ENCODE results near the gene SLC29A3.
"Not testable (repeated sequence)": the region's sequence is repeated elsewhere in the genome, so short reads cannot be mapped to it uniquely, and the experiment has no call there.

Gene SLC29A3

DNA sequence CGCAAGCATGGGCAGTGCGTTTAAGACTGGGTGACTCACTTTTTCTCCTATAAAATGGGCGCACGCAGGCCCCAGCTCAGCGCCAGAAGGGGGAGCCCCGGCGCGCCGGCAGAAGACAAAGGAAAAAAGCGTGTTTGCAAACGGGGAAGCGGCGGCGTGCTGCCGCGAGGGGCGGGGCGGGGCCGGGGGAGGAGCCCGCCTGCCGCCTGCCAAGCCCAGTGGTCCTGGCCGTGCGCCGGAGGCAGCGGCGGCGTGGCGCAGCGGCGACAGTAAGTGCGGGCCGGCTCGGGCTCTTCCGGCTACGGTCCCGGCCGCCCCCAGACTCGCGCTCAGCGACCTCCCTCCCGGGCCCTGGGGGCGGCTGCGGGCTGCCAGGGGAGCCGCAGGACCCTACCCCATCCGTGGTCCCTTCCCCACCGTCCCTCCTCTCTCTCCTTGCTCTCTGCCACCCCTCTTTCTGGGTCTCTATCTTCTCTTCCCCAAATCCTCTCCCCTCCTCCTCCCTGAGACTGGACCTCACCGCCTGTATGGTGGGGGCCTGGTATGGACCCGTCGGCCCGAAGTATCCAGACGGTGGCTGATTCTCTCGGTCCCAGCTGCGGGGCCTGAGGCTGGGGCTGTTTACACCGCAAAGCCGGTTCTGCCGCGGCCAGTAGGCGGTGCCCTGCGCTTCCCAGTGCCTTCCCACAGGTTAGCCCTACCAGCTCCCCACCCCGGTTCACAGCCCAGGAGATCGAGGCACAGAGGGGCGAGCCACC lies at the start of gene SLC29A3:
Gene SLC29A3, plus strand, starts transcription at position 218 of the 758 bp plus-strand sequence. Its CDS starts 51 bp downstream, at position 269.
- peak; percentile 90 for DNase-seq

DNA sequence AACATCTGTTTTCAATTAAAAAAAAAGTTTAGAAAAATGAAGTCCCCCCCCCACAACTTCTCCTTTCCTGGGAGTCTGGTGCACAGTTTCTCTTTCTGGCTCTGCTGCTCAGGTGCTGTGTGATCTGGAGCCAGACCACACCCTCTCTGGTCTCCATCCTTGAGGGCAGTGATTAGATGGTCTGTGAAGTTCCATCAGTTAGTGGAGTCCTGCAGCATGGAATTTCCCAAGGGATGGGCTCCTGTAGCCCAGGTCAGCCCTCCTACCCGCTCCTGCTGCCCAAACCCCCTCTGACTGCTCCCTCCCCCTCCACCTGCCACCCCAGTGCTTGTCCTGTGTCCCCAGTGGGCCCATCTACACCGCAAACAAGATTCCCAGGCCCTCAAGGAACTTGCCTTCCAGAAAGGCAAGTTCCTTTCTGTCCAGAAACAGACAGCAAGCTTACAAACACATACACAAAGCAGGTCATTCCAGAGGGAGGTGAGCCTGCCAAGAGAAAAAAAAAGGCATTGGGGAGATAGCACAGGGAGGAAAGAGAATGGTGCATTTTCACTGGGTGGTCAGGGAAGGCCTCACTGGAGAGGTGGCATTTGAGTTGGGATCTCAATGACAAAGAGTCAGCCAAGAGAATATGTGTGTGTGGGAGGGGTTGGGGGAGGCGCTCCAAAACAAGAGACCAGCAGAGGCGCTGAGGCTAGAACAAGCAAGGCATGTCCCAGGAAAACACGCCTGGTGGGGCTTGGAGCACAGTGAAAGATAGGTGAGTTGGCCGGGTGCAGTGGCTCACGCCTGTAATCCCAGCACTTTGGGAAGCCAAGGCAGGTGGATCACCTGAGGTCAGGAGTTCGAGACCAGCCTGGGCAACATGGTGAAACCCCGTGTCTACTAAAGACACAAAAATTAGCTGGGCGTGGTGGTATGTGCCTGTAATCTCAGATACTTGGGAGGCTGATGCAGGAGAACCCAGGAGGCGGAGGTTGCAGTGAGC lies 49.5 kb upstream of the SLC29A3 start:
- no peak for DNase-seq

DNA sequence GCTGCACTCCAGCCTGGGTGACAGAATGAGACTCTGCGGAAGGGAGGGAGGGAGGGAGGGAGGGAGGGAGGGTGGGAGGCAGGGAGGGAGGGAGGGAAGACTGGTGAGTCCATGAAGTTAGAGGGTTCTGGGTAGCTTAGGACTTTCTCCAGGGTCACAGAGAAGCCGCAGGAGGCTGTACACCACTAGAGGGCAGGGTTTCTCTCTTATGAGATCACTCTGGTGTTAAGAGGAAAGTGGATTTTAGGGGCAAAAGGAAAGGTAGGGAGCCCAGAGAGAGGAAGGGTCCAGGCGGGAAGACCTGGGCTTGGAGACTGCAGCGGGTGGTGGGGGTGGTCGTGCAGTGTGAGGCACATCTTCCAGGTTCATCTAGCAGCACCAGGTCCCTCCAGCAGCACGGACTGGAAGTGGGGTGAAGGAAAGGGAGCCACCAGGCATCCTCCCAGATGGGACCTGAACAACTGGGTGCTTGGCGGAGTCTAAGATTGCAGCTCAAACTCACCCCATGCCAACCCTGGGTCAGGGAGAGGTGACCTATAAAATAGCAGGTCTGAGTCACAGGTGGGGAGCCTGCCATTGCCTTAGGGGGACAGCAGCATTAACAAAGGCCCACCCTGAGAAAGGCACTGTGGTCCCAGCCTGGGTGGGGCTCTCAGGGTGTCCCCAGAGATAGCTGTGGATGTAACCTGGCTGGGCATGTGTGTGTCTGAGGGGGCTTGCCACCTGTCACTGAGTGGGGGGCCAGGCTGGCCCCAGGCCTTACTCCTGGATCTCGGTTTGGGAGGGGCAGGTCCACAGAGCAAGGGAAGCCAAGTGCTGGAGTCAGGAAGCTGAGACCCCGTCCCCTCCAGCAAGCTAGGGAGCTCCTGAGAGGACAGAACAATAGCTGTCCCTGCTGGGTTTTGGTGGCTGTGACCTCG lies 48.5 kb upstream of the SLC29A3 start:
- peak; percentile 7 for DNase-seq

DNA sequence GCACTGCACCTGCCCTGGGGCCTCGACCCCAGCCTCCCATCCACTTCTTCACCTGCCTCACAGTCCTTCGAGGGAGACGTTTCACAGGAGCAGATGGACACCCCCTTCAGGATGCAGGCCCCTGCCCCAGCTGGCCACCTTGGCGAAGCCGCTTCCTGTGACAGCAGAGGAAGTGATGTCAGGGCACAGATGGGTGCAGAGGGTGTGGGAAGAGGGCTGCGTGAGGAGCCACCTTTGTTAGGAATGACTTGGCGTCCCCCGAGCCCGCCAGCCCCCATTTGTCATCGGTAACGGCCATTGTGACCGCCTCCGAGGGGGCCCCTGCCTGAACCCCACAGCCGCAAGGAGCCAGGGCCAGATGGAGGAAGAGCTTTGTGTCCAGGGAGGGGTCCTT lies 47.4 kb upstream of the SLC29A3 start:
- DNase-seq, result no peak

DNA sequence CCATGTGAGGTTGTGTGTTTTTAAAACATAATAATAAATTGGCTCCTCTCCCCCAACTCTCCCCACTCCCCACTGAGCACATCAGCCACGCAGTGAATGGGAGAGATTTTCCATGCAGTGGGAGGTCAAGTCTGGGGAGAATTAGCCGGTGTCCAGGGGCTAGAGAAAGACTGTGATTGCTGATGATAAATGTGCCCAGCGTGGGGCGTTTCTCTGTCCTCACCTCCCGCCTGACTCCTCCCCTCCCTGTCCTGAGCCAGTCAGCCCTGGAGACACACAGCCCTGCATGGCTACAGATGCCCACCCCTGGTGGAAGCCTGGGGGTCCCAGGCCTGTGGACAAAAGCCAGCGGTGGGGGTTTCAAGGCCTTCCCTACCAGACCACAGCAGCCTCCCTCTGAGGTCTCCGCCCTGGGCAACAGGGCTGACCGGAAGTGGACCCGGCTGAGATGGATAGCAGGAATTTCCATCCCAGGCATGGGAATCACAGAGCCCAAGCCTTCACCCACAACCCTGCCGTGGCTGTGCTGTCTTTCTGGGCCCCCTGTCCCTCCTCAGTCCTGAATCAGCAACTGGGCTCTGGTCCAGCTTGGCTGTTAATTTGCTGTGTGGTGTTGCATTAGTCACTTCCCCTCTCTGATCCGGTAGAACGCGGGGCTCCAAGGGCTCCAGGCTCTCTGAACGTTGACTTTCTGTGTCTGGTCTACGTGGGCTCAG lies 46.8 kb upstream of the SLC29A3 start:
- DNase-seq, result no peak

DNA sequence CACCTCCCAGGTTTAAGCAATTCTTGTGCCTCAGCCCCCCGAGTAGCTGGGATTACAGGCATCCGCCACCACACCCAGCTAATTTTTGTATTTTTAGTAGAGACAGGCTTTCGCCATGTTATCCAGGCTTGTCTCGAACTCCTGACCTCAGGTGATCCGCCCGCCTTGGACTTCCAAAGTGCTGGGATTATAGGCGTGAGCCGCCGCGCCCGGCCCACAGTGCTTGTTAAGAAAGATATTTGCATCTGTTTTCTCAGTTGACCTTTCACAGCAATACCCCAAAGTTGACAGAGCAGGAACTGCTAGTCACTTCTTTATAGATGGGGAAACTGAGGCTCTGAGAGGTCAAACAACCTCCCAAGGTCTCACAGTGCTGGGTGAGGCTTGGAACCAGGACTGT lies 46.1 kb upstream of the SLC29A3 start:
- DNase-seq, result not testable (repeated sequence)

DNA sequence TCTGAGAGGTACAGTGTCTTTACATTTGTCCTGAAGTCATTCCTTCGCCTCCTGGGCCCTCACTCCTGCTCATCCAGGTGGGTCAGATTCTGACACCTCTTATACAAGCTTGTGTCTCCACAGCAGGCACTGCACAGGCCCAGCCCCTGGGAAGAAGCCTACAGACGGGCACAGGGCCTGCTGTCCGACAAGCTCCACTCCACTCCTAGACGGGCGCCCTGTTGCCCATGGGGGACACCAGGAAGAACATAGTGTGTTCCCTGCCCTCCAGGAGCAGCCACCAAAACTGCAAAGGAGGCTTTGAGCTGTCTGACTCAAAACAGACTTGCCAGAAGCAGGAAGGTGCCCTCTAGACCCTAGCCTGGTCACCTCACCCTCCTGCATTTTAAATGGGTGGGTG lies 45.6 kb upstream of the SLC29A3 start:
- DNase-seq, result no peak

DNA sequence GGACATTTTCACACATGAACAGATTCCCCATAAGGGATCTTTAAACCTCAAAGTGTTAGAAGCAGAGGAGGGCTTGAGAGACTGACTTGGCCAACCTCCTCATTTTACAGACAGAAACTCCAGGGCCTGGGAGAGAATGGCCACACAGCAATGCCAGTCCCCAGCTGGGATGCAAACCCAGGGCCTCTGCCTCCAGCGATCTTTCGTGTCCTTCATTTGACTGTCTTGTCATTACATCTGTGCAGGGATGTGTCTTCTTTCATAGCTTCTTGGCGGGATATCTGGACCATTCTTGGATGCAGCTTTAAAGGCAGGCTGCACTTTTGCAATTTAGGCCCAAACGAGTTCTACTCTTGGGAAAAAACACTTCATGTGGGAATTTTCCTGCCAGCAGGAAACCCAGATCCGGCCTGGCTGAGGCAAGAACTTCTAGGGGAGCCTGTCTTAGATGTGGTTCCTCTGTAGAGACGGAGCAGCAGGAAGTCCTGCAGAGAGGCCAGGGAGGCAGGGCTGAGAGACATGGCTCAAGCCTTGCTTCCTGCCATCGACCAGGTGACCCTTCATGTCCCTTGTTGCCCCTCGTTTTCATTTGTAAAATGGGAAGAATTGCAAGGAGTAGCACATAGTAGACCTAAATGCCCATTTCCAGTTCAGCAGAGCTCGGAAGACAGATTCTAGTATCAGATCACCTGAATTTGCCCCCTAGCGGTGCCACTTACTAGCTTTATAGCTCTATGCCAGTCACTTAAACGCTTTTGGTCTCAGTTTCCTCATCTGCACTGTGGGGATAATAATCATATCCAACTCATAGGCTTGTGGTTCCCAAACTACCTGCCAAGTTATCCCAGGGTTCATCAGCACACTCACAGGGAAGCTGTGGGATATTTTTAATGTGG lies 43.9 kb upstream of the SLC29A3 start:
- no peak for DNase-seq

DNA sequence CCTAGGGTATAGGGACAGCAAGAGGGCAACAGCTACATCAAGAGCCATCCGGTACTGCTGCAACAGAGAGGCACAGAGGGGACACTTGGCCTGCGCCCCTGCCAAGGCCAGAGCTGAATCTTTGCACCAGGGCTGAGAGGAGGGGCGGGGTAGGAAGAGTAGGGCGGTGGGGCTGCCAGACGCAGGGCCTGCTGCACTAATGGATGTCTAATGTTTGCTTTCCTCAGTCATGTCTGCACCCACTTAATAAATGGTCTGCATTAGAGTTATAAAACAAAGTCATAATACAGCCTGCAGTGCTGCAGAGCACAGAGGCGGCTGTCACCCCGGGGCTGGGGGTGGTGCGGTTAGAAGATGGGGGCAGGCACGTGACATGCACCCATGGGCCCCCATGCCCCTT lies 42.2 kb upstream of the SLC29A3 start:
- DNase-seq, result no peak

DNA sequence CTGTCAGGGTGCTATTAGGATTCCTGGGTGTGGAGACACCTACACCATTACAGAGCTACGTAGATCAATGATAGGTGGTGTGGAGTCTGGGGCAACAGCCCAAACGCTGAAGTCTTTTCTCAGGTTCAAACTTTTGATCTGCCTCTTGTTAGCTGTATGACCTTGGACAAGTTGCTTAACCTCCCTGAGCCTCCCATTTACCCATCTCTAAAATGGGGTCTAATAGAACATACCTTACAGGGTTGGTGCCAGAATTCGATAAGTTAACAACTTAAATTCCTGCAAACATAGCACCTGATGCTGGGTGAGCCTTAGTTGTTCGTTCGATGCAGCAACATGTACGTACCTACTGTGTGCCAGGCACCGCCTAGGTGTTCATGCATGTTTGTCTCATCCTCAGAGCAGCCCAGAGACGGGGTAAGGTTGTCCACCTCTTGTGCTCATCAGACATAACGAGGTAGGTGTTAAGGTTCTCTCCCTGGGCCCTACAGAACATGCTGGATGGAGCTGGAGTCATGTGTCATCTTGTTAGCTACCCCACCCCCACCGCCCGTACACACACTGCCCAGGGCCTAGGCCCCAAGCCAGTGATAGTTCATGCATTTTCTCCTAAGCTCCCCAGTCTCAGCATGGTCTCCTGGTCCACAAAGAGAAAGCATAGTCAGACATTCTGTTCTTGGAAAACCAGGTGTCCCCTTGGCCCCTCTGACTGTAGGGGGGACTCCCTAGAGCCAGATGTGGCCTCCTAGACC lies 41.0 kb upstream of the SLC29A3 start:
- DNase-seq, result no peak

DNA sequence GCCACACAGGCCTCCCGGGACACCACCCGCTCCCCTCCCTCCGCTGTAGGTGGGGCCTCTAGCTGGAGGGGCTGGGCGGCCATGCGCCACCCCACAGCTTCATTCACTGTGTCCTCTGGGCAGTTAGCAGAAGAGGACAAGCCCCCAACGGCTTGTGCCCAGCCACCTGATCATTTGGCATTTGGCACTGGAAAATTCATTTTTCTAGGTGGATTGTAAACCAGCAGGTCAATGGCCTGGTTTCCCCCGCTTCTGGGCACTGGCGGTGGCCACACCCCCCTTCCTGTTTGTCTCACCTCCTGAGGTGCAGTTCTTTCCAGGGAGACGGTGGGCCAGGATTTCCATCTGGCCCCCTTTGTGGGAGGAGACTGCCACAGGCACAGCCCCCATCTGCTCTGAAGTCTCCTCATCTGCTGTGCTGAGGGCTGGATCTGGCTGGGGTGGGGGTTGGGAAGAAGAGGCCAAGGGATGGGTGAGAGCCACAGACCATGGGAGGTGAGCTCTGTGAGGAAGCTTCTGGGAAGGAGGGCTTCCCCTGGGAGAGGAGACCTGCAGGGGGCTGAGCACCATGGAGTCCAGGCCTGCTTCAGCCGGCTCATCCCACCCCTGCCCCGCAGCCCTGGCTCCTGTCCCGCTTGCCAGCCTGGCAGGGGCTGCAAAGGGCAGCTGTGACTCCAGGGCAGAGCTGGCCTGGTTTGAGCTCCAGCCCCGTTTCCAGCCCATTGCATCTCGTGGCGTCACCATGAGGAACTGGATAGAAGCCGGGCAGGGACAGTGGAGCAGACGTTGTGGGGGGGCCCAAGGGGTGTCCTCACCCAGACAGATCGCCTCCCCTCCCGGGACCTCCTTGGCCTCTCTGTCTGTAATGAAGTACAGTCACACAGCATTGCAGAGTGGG lies 40.1 kb upstream of the SLC29A3 start:
- DNase-seq, result no peak

DNA sequence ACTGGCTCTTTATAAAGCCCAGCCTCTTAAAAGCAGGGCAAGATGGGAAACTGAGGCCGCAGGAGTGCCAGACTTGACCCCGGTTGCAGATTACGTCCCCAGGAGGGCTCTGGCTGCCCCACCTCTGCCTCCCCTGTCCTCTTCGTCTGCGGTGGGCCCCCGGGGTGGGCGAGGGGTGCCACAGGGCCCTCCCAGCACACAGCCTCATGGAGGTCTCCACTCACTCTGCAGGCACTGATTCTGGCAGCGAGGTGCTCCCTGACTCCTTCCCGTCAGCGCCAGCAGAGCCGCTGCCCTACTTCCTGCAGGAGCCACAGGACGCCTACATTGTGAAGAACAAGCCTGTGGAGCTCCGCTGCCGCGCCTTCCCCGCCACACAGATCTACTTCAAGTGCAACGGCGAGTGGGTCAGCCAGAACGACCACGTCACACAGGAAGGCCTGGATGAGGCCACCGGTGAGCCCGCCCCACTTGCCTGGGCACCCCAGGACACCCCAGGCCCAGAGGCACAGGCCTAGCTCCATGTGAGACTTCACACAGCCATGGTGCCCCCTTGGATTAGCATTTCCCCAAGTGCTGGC lies 39.4 kb upstream of the SLC29A3 start:
- DNase-seq, result no peak

DNA sequence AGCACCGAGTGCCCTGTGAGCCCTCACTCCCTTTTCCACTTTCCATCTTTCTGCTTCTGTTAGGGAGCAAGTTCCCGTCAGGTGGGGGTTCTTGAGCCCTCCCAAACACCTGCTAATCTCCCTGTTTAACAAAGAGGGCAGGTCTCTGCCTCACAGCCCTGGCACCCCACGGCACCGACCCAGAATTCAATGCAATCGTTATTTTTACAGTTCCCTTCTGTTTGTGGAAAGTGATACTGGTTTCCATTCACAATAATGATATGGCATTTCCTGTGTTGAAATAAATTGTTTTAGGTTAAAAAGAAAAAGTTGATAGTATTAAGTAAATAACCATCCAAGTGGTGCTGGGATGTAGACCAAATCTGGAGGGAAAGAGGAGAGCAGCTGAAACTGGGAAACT lies 38.8 kb upstream of the SLC29A3 start:
- no peak for DNase-seq

DNA sequence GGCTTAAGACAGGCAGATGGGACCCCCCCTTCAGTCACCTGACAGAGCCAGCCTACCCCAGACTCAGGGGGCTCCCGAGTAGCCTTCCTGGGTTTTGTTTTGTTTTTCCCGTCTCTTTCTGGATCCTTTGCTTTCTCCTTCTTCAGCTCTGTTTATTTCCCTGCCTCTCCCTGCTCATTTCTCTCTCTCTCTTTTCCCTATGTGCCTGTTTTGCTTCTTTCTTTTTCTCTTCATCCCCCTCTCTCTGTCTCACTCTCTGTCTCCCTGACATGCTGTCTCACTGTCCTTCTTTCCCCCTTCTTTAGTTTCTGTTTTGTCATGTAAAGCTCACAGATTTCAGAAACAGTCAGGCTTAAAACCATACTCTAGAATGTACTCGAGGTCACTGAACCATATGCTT lies 38.2 kb upstream of the SLC29A3 start:
- no peak for DNase-seq

DNA sequence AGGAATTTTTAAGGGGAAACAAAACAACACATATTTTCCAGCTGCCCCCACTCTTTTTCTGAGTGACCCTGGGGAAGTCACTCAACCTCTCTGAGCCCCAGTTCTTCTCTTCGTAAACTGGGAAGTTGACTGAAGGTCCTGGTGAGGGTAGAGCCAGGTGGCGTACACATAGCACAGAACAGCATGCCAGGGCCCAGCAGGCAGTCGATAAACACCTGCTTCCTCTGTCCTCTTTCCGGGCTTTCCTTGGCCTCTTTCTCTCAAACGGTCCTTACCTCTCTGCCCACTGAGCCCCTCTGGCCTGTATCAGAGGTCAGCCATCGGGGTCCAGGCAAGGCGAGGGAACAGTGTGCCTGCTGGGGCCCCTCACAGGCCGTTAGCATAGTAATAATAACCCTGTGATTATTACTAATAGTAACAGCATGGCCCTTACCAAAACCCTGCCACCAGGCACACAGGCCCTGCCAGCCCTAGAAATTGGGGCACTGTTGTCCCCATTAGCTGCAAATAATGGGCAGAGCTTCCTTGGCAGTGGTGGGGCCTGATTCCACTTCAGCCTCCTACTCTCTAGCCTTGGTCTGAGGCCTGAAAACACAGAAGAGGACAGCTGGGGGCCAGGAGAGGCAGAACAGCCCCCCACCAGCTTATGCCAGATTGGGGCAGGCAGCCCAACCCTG lies 37.3 kb upstream of the SLC29A3 start:
- no peak for DNase-seq

DNA sequence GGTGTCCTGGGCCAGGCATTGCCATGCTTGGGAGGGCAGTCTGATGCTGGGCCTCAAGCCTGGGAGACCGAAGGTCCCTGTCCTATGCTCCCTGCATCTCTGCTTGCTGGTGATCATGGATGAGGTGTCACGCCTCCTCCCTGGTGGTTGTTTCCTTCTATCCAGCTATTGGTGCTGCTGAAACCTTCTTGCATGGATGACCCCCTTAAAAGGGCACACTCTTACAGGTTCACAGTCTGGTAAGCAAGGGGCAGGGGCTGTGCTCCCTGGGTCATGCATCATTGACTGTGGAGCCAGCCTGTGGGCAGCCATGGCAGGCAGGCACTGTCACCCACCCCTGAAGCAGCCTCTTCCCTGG lies 36.8 kb upstream of the SLC29A3 start:
- no peak for DNase-seq

DNA sequence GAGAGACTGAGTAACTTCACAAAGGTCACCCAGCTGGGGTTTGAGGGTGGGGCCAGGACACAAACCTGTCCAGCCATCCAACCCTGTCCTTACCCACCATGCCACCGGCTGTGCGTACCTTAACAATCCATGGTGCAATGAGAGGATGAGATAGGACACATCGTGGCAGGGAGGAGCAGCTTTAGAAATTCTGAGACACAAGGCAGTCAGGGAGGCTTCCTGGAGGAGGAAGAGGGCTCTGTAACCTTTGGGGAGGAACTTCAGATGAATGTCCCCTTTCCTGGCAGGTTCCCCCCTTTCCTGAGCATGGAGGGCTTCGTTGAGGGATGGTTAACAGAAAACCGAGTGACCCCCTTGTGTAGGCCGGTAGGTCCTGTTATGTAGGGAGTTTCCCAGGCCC lies 35.6 kb upstream of the SLC29A3 start:
- DNase-seq, result no peak

DNA sequence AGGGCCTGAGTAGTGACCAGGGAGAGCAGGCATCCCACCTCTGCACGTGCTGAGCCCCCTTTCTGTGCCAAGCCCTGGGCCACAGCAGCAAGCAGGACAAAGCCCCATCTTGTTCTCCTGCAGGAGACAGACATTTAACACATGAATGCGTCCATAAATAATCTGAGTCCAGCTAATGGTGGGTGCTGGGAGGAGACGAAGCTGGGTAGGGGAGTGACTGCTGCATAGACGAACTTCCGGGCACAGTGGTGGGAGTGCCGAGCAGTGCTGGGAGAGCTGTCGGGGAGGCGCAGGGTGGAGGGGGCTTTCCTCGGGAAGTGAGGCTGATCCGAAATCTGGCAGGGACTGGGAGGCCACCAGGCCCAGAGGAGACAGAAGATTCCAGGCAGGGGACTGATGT lies 35.2 kb upstream of the SLC29A3 start:
- no peak for DNase-seq

Data from activated naive CD4-positive, alpha-beta T cell treated with Interleukin-2 at 50 U/mL for 16 hours (primary cell).